ENCODE measurements around the gene ANKRD26.
"Not testable (repeated sequence)": the region's sequence is repeated elsewhere in the genome, so short reads cannot be mapped to it uniquely, and the experiment has no call there.

The ANKRD26 gene

GRCh38 chr10:27099916-27100812 lies at the start of gene ANKRD26:
Gene ANKRD26 (minus strand): TSS chr10:27100494. CDS start chr10:27100326, 168 bp downstream.
- peak; percentile 95 for DNase-seq (ENCODE audit: low read depth in 2 of 2)

DNA sequence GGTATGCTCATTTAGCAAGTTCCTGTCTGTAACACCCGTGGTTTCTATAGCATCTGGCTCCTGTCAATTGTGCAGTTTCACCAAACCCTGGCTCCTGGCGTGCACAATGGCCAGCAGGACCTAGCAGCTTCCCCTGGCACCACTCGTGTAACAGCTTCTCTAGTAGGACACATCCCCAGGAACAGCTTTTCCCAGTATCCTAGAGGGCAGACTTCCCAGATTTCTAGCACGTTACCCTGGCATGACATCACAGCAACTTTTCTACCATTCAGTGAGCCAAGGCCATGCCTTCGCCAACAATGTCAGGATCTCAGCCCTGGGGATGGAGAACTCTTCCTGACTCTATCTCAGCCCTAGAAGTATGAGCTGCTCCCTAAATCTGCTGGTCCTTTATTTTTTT lies 47.4 kb upstream of the ANKRD26 start:
- no peak for DNase-seq (ENCODE audit: low read depth in 2 of 2)

DNA sequence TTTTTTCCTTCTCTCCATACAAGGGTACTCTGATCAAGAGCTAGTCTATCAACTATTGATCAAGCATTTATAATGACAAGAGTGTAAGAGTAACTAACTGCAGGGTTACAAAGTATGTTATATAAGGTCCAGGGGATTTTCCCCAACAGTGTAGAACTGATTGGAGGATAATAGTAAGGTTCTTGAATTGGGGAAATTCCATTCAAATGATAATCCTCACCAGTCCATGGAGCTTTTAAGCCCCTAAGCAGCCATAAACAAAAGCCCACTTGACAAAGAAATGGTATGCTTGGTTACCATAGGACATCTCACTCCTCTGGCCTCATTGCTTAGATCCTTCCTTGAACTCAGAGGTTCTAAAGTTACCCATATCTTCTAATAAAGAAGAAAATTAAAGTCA lies 45.6 kb upstream of the ANKRD26 start:
- DNase-seq (ENCODE audit: low read depth in 2 of 2) = no peak

DNA sequence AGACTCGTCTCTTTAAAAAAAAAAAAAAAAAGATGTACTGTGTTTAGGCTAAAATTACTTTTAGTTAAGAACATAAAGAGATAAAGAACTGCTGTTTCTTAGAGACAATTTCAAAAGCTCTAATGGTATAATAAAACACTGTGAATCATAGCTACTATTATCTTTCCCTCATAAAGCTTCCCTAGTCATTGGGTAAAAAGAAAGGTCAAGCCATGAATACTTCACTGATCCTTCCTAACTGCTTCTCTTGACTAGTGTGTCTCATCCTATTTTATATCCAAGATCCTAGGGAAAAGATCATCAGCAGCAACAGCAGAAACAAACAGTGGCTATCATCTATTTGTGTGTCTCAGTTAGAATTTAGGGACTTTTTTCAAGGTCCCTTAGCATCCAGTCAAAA lies 43.4 kb upstream of the ANKRD26 start:
- DNase-seq (ENCODE audit: low read depth in 2 of 2) = no peak

DNA sequence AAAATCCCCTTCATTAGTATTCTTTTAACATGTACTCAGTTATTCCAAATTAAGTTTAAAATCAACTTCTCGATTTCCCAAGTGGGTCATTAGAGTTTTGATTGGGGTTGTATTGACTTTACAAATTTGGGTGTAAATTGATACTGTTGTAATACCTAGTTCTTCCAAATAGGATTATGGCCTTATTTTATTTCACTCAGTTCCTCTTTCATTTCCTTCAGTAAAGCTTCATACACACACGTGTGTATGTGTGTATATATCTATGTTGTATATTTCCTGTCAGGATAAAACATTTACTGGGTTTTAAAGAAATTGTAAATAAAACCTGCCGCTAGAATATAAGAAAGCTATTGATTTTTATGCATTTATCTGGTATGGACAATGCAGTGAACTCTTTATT lies 38.0 kb upstream of the ANKRD26 start:
- no peak for DNase-seq (ENCODE audit: low read depth in 2 of 2)

- DNase-seq (ENCODE audit: low read depth in 2 of 2) = no peak
Observed at GRCh38 chr10:27134371-27134770, 34.1 kb upstream of the ANKRD26 start.

GRCh38 chr10:27108165-27108564 lies 7.9 kb upstream of the ANKRD26 start:
- no peak for DNase-seq (ENCODE audit: low read depth in 2 of 2)

DNA sequence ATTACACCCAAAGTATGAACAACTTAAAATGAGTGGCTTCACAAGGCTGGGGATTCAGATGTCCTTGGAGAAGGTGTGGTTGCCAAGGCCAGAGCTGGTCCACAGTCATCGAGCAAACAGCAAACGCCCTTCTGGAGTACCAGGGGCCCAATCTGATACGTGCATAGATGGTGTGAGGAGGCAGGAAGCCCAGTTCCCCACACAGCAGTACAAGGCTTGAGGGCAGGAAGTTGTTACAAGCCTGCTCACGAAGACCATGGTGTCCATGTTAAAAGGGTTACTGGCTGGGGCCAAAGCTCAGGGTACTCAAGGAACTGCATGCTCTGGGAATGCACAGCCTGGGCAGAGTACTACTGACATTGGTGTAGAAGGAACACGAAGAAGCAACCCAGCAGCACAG lies 4.6 kb upstream of the ANKRD26 start:
- DNase-seq (ENCODE audit: low read depth in 2 of 2) = no peak

DNA sequence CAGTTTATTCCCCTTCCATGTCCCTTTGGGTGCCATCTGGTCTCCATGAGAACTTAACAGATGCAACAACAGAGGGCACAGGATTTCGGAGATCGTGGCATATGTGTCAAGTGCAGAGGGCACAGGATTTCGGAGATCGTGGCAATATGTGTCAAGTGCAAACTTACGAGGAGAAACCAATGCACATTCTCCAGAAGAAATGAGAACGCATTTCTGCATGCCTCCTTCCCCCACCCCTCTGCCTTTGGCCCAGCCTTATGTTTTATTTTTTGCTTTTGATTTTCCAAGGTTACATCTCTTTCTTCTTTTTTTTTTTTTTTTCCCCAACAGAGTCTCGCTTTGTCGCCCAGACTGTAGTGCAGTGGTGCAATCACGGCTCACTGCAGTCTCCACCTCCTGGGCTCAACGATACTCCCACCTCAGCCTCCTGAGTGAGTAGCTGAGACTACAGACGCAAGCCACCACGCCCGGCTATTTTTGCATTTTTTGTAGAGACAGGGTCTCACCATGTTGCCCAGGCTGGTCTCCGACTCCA lies 586 bp upstream of the ANKRD26 start:
- DNase-seq (ENCODE audit: low read depth in 2 of 2) = peak in 1 of 2 donors; percentile 6

GRCh38 chr10:27099448-27099847 lies 846 bp downstream of the ANKRD26 start:
- DNase-seq (ENCODE audit: low read depth in 2 of 2) = no peak

DNA sequence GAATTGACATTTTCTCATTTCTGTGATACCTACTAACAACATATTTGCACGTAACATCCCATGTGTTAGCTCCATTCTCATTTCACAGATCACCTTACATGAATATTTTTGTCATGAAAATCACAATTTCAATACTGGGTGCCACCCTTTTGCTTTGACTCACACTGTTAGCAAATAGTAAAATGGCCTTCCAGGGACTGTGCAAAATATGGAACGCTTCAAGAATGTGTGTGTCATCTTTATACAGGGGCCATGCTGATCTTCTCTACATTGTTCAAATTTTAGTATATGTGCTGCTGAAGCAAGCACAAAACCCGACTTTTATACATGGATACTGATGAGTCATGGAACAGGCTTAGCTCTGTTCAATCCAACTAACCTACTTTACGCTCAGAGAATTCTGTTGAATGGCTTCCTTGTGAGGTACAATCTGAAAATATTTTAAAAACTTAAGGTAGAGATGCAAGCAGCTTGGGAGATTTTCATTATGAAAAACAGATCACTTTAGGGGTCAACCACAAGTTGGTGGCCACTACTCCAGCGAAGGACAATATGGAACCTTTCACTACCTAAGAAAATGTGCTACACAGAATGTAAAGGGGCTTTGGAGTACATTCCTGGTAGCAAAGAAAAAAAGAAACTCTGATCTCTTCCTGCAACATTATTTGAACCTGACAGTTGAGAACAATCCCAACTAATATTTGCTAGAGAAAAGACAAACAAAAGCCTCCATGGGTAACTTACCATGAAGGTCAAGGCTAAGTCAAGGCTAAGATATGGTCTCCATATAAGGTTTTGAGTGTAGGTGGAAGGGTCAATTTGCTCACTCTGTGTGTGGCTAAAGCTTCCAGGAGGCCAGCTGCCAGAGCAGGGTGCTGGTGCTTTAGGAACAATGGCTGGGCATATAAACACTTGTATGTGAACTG lies 11.9 kb downstream of the ANKRD26 start:
- DNase-seq (ENCODE audit: low read depth in 2 of 2) = no peak

- no peak for DNase-seq (ENCODE audit: low read depth in 2 of 2)
Observed at GRCh38 chr10:27072436-27073114, 27.7 kb downstream of the ANKRD26 start.

DNA sequence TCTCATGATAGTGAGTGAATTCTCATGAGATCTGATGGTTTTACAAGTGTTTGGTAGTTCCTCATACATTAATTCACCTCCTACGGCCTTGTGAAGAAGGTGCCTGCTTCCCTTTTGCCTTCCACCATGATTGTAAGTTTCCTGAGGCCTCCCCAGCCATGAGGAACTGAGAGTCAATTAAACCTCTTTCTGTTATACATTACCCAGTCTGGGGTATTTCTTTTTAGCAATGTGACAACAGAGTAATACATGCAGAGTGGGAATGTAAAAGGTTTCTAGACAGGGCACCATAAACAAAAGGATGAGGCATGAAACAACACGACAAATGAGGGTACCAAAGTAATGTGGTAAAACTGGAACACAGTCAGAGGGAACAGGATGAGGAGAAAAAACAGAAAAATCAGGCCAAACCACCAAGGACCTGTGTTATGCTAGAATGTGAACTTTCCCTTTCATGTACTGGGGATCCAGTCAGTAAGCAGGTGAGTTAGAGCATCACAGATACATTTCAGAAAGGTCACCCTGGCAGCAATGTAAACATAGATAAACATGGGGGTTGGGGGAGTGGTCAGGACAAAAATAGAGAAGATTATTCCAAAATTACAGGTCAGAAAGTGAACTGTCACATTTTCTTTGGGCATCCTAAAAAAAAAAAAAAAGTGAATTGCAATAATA lies 31.9 kb downstream of the ANKRD26 start:
- DNase-seq (ENCODE audit: low read depth in 2 of 2) = no peak

DNA sequence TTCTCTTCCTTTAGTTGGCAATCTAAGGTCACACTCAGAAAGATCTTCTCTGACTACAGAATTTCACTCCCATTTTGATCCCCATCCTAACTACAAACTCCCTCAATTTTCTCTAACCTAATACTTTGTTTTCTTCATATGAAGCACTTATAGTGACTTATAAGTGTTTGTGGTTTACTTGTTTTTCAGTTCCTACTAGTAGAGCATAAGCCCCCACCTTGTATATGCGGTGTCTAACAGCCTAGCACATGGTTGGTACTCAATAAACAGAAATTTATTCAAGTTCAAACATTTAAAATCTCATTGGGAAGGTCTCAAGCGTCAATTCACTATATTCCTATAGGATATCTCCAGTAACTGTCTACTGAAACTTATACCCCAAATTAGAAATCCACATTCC lies 35.2 kb downstream of the ANKRD26 start:
- DNase-seq (ENCODE audit: low read depth in 2 of 2) = no peak

GRCh38 chr10:27052656-27053055 lies 47.6 kb downstream of the ANKRD26 start:
- DNase-seq (ENCODE audit: low read depth in 2 of 2) = no peak

DNA sequence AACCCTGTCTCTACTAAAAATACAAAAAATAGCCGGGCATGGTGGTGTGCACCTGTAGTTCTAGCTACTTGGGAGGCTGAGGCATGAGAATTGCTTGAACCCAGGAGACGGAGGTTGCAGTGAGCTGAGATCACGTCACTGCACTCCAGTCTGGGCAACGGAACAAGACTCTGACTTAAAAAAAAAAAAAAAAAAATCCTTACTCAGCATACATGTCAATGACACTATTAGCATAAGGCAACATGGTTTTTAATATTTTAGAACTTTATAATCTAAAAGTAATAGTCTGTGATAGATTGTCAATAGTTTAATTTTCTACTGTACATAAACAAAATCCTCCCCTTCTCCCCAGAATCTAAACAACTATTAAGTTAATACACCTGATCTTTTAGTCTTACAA lies 55.0 kb downstream of the ANKRD26 start:
- DNase-seq (ENCODE audit: low read depth in 2 of 2) = not testable (repeated sequence)

DNA sequence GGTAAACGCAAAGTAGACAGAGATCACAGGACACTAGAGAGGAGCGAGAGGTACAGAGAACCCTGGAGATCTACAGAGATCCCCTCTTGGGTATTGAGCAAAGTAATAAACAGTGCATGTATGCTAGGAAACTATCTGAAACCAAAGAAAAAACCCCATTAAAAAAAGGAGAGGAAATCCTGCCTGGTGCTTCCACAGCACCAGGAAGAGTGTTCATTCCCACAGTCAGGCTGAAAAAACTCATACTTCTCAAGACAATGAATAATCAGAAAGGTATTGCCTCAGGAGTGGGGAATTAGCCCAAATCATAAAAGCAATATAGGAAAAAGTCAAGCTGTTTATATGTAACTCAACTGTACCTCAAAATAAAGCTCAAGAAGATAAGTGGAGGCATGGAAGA lies 59.1 kb downstream of the ANKRD26 start:
- DNase-seq (ENCODE audit: low read depth in 2 of 2) = no peak

- DNase-seq (ENCODE audit: low read depth in 2 of 2) = no peak
Observed at GRCh38 chr10:27038168-27038567, 62.1 kb downstream of the ANKRD26 start.

DNA sequence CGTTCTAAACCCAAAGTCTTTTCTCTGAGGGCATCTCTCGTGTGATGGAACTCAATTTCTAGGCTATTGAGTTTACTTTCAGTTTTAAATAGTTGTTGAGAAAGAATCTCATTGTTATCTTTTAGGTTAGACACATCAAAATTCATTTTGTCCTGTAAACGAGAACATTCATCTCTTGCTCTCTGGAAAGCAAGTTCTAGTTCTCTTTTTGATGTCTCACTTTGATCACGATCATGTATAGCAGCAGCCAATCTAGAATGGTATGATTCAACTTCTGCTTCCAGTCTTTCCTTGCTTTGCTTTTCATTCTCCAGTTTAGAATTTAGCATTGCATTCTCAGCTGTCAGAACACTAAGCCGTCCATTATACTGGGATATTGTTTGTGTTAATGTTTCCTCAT lies 65.1 kb downstream of the ANKRD26 start:
- DNase-seq (ENCODE audit: low read depth in 2 of 2) = no peak

DNA sequence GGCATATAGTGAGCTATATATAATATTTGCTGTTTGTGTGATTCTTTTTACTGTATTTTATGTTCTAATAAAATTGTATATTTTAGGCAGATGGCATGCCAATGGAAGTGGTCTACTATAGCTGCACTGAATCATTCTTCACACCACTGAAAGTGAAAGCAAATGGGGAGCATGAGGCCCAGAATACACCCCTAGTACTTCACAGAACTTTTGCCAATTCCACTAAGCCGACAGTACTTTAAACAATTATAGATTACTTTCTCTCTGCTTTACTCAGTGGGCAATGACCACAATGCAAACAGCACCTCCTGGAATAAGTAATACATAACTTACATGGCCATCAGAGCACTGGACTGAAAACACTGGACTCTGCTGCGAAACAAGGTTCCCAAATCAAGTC lies 70.2 kb downstream of the ANKRD26 start:
- DNase-seq (ENCODE audit: low read depth in 2 of 2) = no peak

- no peak for DNase-seq (ENCODE audit: low read depth in 2 of 2)
Observed at GRCh38 chr10:27022048-27022447, 78.2 kb downstream of the ANKRD26 start.

Measured in activated CD4-positive, alpha-beta T cell treated with anti-CD3 and anti-CD28 coated beads for 24 hours (primary cell).